Gastrocnemius medialis (tissue), 4 donors: Measurements from ENCODE around the gene RTN4RL1. TPM values are rescaled to one million over a fixed set of nuclear protein-coding genes. Genes with fewer than 3 reads are reported as not detected.

ENCODE experiments used
- ATAC-seq, 2 donors: fragments of 150-250 bp; one replicate each; pipeline ENCODE4 v1.9.1; 2016
- DNase-seq, 2 donors: peaks; one replicate each; pipeline ENCODE4 v3.0.0-alpha.2; 2019
- H3K27ac ChIP-seq, 4 donors: fragments of 200-600 bp; sonication (generic); 1 replicate in 1 of 4; 2 replicates in 3 of 4; pipeline ENCODE4 v1.5.1; 2016 to 2018; ENCODE audit warnings: mild to moderate bottlenecking in 2 of 4, moderate library complexity in 1 of 4
- H3K27me3 ChIP-seq, 3 donors: fragments of 200-600 bp; sonication (generic) in 2 of 3; 1 replicate in 1 of 3; 2 replicates in 2 of 3; pipeline versions ENCODE4 v1.5.1 to v1.6.0; 2016 to 2019; ENCODE audit warnings: mild to moderate bottlenecking in 1 of 3, moderate library complexity in 1 of 3
- H3K36me3 ChIP-seq, 2 donors: fragments of 200-600 bp; sonication (generic) in 1 of 2; one replicate each; pipeline ENCODE4 v1.5.1; 2017 to 2018
- H3K4me1 ChIP-seq, 2 donors: fragments of 200-600 bp; sonication (generic) in 1 of 2; one replicate each; pipeline ENCODE4 v1.5.1; 2016 to 2017; ENCODE audit warnings: mild to moderate bottlenecking in 2 of 2
- H3K4me3 ChIP-seq, 4 donors: fragments of 200-600 bp; sonication (generic) in 3 of 4; 1 replicate in 1 of 4; 2 replicates in 3 of 4; pipeline ENCODE4 v1.5.1; 2016 to 2019; ENCODE audit warnings: mild to moderate bottlenecking in 2 of 4
- H3K9me3 ChIP-seq, 3 donors: fragments of 200-600 bp; sonication (generic) in 2 of 3; 1 replicate in 1 of 3; 2 replicates in 2 of 3; pipeline ENCODE4 v1.5.1; 2016 to 2019
- CTCF ChIP-seq, 5 experiments: fragments of 450-650 bp in 3 of 5; fragments of 200-600 bp in 2 of 5; sonication (generic) in 2 of 5; IDR thresholded peaks in 4 of 5; conservative IDR thresholded peaks in 1 of 5; 1 replicate in 4 of 5; 2 replicates in 1 of 5; pipeline ENCODE4 v1.5.1; 2016 to 2019; ENCODE audit warnings: antibody characterized with exemption in 5 of 5, mild to moderate bottlenecking in 3 of 5, moderate library complexity in 3 of 5
- POLR2A ChIP-seq, 2 donors: fragments of 450-650 bp; IDR thresholded peaks; one replicate each; pipeline ENCODE4 v1.6.1; 2017; ENCODE audit warnings: antibody characterized with exemption in 2 of 2, mild to moderate bottlenecking in 2 of 2, moderate library complexity in 2 of 2
- in situ Hi-C, 4 donors: fragments of 200-750 bp; cut with MboI; loops; one replicate each; pipeline versions ENCODE4 v1.15.0 to v1.8.0; 2017; ENCODE audit warnings: low sequenced_read_pairs in 4 of 4
- intact Hi-C: fragments of 100-400 bp; cut with DNase I; formaldehyde crosslinking; loops from one replicate; pipeline ENCODE4 v1.15.1; 2023; ENCODE audit warnings: low total_unique reads
- total RNA-seq, 4 donors: library from RNA; depleted of rRNA; stranded (reverse); fragments of >200 nt; gene quantifications; one replicate each; pipeline versions ENCODE4 v1.1.0 to v1.2.3, GENCODE V29; 2016

RTN4RL1 gene
- total RNA-seq, 4 donors from 2014 or later = 0.31 to 1.7 (median 1.2) TPM

- Histone ChIP-seq H3K9me3 (no peaks in the 10 kb centered on the region), H3K36me3 (peaks cover 0 to 2% of the 10 kb centered on the region in 2 donors), H3K27me3 (no peaks in the 10 kb centered on the region), H3K4me3 (peak overlapping the region in 3 of 4 donors; percentile 17 to 37 (median 30)), H3K4me1 (peaks cover 11 to 29% of the 10 kb centered on the region in 2 donors), H3K27ac (peak overlapping the region; percentile 68 to 82 (median 74))
- peak in 1 of 2 donors; percentile 48 for DNase-seq
- TF ChIP-seq POLR2A (IDR thresholded peaks at IDR 0.05) = no peak
- TF ChIP-seq CTCF (IDR thresholded peaks at IDR 0.05 in 4 of 5, conservative IDR thresholded peaks at IDR 0.05 in 1 of 5) = peak; percentile 13 to 70 (median 62)
- intact Hi-C loops (loop anchor here (5.0 kb wide), 1 partner anchor 33 kb away; no protein-coding TSS in a partner anchor), in situ Hi-C loops (no loop called here)
- no peak for ATAC-seq
These were observed 33.7 kb upstream of the RTN4RL1 start for GRCh38 chr17:2058586-2059546.

GRCh38 chr17:2057760-2058585 is 32.8 kb upstream of the RTN4RL1 start:
- intact Hi-C loops (loop anchor here (5.0 kb wide), 1 partner anchor 34 kb away; no protein-coding TSS in a partner anchor), in situ Hi-C loops (no loop called here)
- H3K27me3 ChIP-seq = no peaks in the 10 kb centered on the region
- peak overlapping the region in 1 of 4 donors; percentile 37 for H3K4me3 ChIP-seq
- H3K4me1 ChIP-seq = peaks cover 6 to 25% of the 10 kb centered on the region in 2 donors
- TF ChIP-seq POLR2A (IDR thresholded peaks at IDR 0.05) = no peak
- TF ChIP-seq CTCF (IDR thresholded peaks at IDR 0.05 in 4 of 5, conservative IDR thresholded peaks at IDR 0.05 in 1 of 5) = no peak
- DNase-seq (no peak), ATAC-seq (no peak)
- no peaks in the 10 kb centered on the region for H3K36me3 ChIP-seq
- H3K27ac ChIP-seq = peak overlapping the region; percentile 68 to 82 (median 74)
- H3K9me3 ChIP-seq = no peaks in the 10 kb centered on the region

GRCh38 chr17:2057175-2057759 is 32.1 kb upstream of the RTN4RL1 start:
- H3K27me3 ChIP-seq = no peaks in the 10 kb centered on the region
- DNase-seq = no peak
- ATAC-seq = no peak
- H3K4me3 ChIP-seq = peak overlapping the region in 1 of 4 donors; percentile 52
- in situ Hi-C loops (no loop called here), intact Hi-C loops (loop anchor here (5.0 kb wide), 1 partner anchor 35 kb away; no protein-coding TSS in a partner anchor)
- H3K9me3 ChIP-seq = no peaks in the 10 kb centered on the region
- H3K36me3 ChIP-seq = no peaks in the 10 kb centered on the region
- TF ChIP-seq POLR2A (IDR thresholded peaks at IDR 0.05) (no peak), CTCF (IDR thresholded peaks at IDR 0.05 in 4 of 5, conservative IDR thresholded peaks at IDR 0.05 in 1 of 5) (no peak)
- H3K27ac ChIP-seq = peak overlapping the region; percentile 33 to 82 (median 72)
- peaks cover 2 to 21% of the 10 kb centered on the region in 2 donors for H3K4me1 ChIP-seq
